PC-3 (cell line): ENCODE results near the gene FNDC5.

Source experiments
- EZH2 ChIP-seq: fragments of 300-600 bp; sonication (generic); IDR thresholded peaks from one replicate; pipeline ENCODE4 v1.6.1; 2017; ENCODE audit warnings: antibody characterized with exemption, mild to moderate bottlenecking, low read length; ENCODE audit not compliant: unreplicated experiment
- EZH2phosphoT487 ChIP-seq: fragments of 300-600 bp; sonication (generic); IDR thresholded peaks from 2 replicates; pipeline ENCODE4 v1.6.1; 2018; ENCODE audit warnings: mild to moderate bottlenecking, antibody characterized with exemption, low read length, borderline replicate concordance
- TF ChIP-seq, protein P1 (sequence below): fragments of 300-600 bp; sonication (generic); conservative IDR thresholded peaks from 2 replicates; pipeline ENCODE4 v1.5.1; 2017; ENCODE audit warnings: antibody characterized with exemption, low read depth, mild to moderate bottlenecking, low read length

DNA sequence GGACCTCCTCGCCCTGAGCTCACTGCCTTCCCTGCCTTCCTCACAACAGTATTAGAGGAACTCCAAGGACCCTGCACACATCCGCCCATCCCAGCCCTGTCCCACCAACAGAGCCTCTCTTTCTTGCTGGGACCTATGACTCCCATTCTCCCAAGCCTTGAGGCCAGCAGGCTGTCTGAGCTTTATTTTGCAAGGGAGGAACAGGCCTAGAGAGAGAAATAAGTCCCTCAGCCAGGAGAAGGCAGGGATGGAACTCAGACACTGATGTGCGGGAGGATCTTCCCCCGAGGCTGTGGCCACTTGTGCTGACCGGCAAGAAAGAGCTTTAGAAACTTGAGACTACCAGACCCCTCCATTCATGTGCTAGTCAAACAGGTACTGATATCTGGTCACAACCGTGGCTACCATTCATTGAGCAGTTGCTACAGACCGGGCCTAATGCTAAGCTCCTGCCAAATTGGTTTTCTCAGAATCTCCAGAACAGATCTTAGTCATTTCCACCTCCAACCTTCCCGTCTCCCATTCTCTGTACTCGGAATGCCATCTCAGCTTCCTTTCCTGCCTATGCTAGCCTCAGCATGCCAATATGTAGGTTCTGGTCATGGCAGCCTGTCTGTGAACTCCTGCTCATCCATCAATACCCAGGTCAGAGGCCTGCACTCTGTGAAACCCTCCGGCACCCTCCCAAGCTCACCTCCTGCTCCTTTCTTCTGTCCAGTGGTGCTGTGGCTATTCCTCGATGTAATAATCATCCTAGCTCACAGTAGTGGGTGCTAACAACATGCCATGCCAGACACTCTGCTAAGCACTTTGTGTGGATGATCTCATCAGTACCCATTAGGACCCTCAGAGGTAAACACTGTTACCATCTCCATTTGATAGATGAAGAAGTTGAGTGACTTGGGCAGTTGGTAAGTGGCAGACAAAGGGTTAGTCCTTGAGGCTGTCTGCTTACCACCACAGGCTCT is 26.7 kb upstream of the FNDC5 start:
- TF ChIP-seq, protein P1, sequence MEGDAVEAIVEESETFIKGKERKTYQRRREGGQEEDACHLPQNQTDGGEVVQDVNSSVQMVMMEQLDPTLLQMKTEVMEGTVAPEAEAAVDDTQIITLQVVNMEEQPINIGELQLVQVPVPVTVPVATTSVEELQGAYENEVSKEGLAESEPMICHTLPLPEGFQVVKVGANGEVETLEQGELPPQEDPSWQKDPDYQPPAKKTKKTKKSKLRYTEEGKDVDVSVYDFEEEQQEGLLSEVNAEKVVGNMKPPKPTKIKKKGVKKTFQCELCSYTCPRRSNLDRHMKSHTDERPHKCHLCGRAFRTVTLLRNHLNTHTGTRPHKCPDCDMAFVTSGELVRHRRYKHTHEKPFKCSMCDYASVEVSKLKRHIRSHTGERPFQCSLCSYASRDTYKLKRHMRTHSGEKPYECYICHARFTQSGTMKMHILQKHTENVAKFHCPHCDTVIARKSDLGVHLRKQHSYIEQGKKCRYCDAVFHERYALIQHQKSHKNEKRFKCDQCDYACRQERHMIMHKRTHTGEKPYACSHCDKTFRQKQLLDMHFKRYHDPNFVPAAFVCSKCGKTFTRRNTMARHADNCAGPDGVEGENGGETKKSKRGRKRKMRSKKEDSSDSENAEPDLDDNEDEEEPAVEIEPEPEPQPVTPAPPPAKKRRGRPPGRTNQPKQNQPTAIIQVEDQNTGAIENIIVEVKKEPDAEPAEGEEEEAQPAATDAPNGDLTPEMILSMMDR = no peak
- TF ChIP-seq EZH2 (no peak), EZH2phosphoT487 (no peak)
